Heart left ventricle (tissue), 13 donors: Measurements from ENCODE around the gene PARD3.

Experiments
- CTCF ChIP-seq, 12 donors: fragments of 200-600 bp; sonication (generic) in 4 of 12; IDR thresholded peaks; one replicate each; pipeline versions ENCODE4 v1.5.0 to v1.8.0; 2018 to 2022; ENCODE audit warnings: antibody characterized with exemption in 12 of 12, mild to moderate bottlenecking in 5 of 12
- POLR2A ChIP-seq, 2 donors: fragments of 450-650 bp; IDR thresholded peaks; one replicate each; pipeline ENCODE4 v1.6.1; 2017; ENCODE audit warnings: antibody characterized with exemption in 2 of 2, mild to moderate bottlenecking in 2 of 2, moderate library complexity in 2 of 2
- donor health status: ischemic (EF 13 %, LVEDD 7.1; RV severe dilation, severe dysfunction).
- donor health status: DM: no; HTN: yes; CAD: no.
- donor health status: DM: no; HTN: no; CAD: no.
- donor health status: ischemic (EF 25% LVEDD 6.9; RV normal size, moderate dysfunction).
- donor health status: ischemic (EF 25% LVEDD 5.7; RV mildly dilated, moderate dysfunction).
- donor health status: ischemic (EF 35%, LVEDD 5.7; RV mildly dilated, moderate dysfunction).
- donor health status: nonischemic (EF 11% LVEDD 7.7; RV severe dilation, severe dysfunction).
- donor health status: DM: yes; HTN: yes; CAD: no.
- donor health status: PGD.
- donor health status: ischemic (EF 29% LVEDD 5.4; RV normal size, mild dysfunction).
- donor health status: nonischemic (EF 23%, LVEDD 6.1; RV moderate dilation, normal function).

DNA sequence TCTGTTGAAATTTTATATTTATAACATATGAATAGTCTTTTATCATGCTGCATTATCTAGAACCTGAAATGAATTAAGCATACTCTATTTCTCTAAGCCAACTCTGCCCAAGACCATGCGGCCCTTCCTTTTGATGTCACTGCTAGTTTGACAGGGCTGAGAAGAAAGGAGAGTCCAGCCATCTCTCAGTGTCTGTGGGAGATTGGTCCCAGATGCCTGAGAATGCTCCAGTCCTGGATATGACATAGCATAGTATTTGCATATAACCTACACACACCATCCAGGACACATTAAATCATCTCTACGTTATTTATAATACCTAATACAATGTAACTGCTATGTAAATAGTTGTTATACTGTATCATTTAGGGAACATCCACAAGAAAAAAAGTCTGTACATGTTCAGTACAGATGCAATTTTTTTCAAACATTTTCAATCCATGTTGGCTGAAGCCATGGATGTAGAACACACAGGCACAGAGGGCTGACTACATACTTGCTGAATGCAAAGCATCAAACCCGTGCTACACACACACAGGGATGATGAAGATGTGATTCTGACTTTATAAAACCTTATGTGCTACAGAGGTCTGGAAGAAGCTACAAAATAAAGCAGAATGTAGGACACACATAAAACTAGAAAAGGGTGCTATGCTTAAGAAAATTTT is 315.4 kb downstream of the PARD3 start:
- TF ChIP-seq CTCF (IDR thresholded peaks at IDR 0.05) (no peak), POLR2A (IDR thresholded peaks at IDR 0.05) (no peak)
